Gastrocnemius medialis (tissue), 4 donors: ENCODE data around the gene NDUFAF2.

ENCODE experiments used
- CTCF ChIP-seq, 5 experiments: fragments of 450-650 bp in 3 of 5; fragments of 200-600 bp in 2 of 5; sonication (generic) in 2 of 5; IDR thresholded peaks in 4 of 5; conservative IDR thresholded peaks in 1 of 5; 1 replicate in 4 of 5; 2 replicates in 1 of 5; pipeline ENCODE4 v1.5.1; 2016 to 2019; ENCODE audit warnings: antibody characterized with exemption in 5 of 5, mild to moderate bottlenecking in 3 of 5, moderate library complexity in 3 of 5
- POLR2A ChIP-seq, 2 donors: fragments of 450-650 bp; IDR thresholded peaks; one replicate each; pipeline ENCODE4 v1.6.1; 2017; ENCODE audit warnings: antibody characterized with exemption in 2 of 2, mild to moderate bottlenecking in 2 of 2, moderate library complexity in 2 of 2

- TF ChIP-seq CTCF (IDR thresholded peaks at IDR 0.05 in 4 of 5, conservative IDR thresholded peaks at IDR 0.05 in 1 of 5) (no peak), POLR2A (IDR thresholded peaks at IDR 0.05) (no peak)
Measured at GRCh38 chr5:61132559-61132958, 187.6 kb downstream of the NDUFAF2 start.
